ENCODE results near the gene GREB1. TPM values are rescaled to one million over a fixed set of nuclear protein-coding genes. Genes with fewer than 3 reads are reported as not detected.

Gene GREB1
- total RNA-seq, 1 donor from 2014 or later = 2.3 TPM

- H3K4me1 ChIP-seq = no peaks in the 10 kb centered on the region
- H3K27me3 ChIP-seq (ENCODE audit: low read depth) = peaks cover 31% of the 10 kb centered on the region
- H3K9me3 ChIP-seq = no peaks in the 10 kb centered on the region
- H3K36me3 ChIP-seq = no peaks in the 10 kb centered on the region
- no peak for TF ChIP-seq CTCF (IDR thresholded peaks at IDR 0.05)
- no peak overlapping the region for H3K27ac ChIP-seq
- H3K4me3 ChIP-seq = no peak overlapping the region
- no peak for DNase-seq
- intact Hi-C loops (cut with DNase I) = no loop called here
- peak in 1 of 2 donors; percentile 14 for ATAC-seq
Observed at GRCh38 chr2:11656671-11657101, 122.8 kb downstream of the GREB1 start.

GRCh38 chr2:11657195-11657594 lies 123.3 kb downstream of the GREB1 start:
- intact Hi-C loops (cut with DNase I) = no loop called here
- DNase-seq (no peak), ATAC-seq (peak in 1 of 2 donors; percentile 39)
- Histone ChIP-seq H3K36me3 (no peaks in the 10 kb centered on the region), H3K27ac (no peak overlapping the region), H3K4me1 (no peaks in the 10 kb centered on the region), H3K9me3 (no peaks in the 10 kb centered on the region), H3K4me3 (no peak overlapping the region), H3K27me3 (ENCODE audit: low read depth) (peaks cover 34% of the 10 kb centered on the region)
- no peak for TF ChIP-seq CTCF (IDR thresholded peaks at IDR 0.05)

- intact Hi-C loops (cut with DNase I) = no loop called here
- H3K36me3 ChIP-seq = no peaks in the 10 kb centered on the region
- peaks cover 34% of the 10 kb centered on the region for H3K27me3 ChIP-seq (ENCODE audit: low read depth)
- H3K27ac ChIP-seq = no peak overlapping the region
- TF ChIP-seq CTCF (IDR thresholded peaks at IDR 0.05) = no peak
- H3K9me3 ChIP-seq = no peaks in the 10 kb centered on the region
- H3K4me1 ChIP-seq = no peaks in the 10 kb centered on the region
- no peak for ATAC-seq
- H3K4me3 ChIP-seq = no peak overlapping the region
- no peak for DNase-seq
Observed at GRCh38 chr2:11657646-11658045, 123.8 kb downstream of the GREB1 start.

GRCh38 chr2:11658208-11659114 lies 124.6 kb downstream of the GREB1 start:
- Histone ChIP-seq H3K4me1 (no peaks in the 10 kb centered on the region), H3K36me3 (no peaks in the 10 kb centered on the region), H3K9me3 (no peaks in the 10 kb centered on the region), H3K27ac (no peak overlapping the region), H3K4me3 (no peak overlapping the region), H3K27me3 (ENCODE audit: low read depth) (peaks cover 34% of the 10 kb centered on the region)
- DNase-seq = no peak
- no peak for ATAC-seq
- intact Hi-C loops (cut with DNase I) = no loop called here
- TF ChIP-seq CTCF (IDR thresholded peaks at IDR 0.05) = no peak

GRCh38 chr2:11659115-11659475 lies 125.2 kb downstream of the GREB1 start:
- no peak overlapping the region for H3K27ac ChIP-seq
- H3K4me1 ChIP-seq = no peaks in the 10 kb centered on the region
- H3K9me3 ChIP-seq = no peaks in the 10 kb centered on the region
- ATAC-seq (no peak), DNase-seq (no peak)
- intact Hi-C loops (cut with DNase I) = no loop called here
- TF ChIP-seq CTCF (IDR thresholded peaks at IDR 0.05) = no peak
- no peaks in the 10 kb centered on the region for H3K36me3 ChIP-seq
- peaks cover 34% of the 10 kb centered on the region for H3K27me3 ChIP-seq (ENCODE audit: low read depth)
- H3K4me3 ChIP-seq = no peak overlapping the region
